HG03469 (cell line): Measurements from ENCODE around the gene S100A13.
"Not testable (repeated sequence)": the region's sequence is repeated elsewhere in the genome, so short reads cannot be mapped to it uniquely, and the experiment has no call there.

ENCODE experiments used
- ATAC-seq: cut with Tn5 transposase; IDR thresholded peaks from one replicate; pipeline ENCODE4 v1.9.1; 2021; ENCODE audit warnings: mild to moderate bottlenecking, moderate library complexity, moderate number of reproducible peaks; ENCODE audit not compliant: unreplicated experiment

The S100A13 gene

GRCh38 chr1:153649137-153649862, 22.0 kb upstream of the S100A13 start:
- ATAC-seq, result no peak

- no peak for ATAC-seq
Measured at GRCh38 chr1:153648000-153648643, 20.8 kb upstream of the S100A13 start.

- no peak for ATAC-seq
Measured at GRCh38 chr1:153647346-153647714, 20.0 kb upstream of the S100A13 start.

GRCh38 chr1:153646672-153647345, 19.5 kb upstream of the S100A13 start:
- ATAC-seq, result no peak

- ATAC-seq, result no peak
Measured at GRCh38 chr1:153643816-153644215, 16.5 kb upstream of the S100A13 start.

DNA sequence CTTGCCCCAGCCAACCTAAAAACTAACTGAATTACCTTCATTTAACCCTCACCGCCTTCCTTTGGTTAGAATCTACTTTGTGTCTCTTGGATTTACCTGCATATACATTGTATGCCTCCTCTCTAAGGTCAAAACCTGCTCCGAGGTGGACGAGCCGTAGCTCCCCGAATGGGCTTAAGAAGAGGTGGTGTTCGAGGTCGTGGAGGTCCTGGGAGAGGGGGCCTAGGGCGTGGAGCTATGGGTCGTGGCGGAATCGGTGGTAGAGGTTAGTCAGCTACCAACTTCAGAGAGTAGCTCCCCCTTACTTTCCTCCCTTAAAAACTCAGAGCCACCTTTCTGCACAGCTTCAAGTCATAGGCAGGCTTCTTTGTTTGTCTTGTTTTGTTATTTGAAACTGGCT, 15.8 kb upstream of the S100A13 start:
- ATAC-seq, result no peak

DNA sequence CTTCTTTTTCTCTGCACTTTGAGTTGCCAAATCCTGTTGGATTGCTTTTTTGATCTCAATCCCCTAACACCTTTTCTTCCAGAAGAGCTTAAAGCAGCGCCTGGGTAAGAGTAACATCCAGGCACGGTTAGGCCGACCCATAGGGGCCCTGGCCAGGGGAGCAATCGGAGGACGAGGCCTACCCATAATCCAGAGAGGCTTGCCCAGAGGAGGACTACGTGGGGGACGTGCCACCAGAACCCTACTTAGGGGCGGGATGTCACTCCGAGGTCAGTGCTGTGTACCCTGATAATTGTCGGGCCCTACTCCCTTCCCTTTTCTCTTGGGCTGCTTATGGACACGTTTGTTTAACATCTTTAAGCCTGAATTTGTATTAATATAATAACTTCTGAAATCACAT, 14.9 kb upstream of the S100A13 start:
- no peak for ATAC-seq

DNA sequence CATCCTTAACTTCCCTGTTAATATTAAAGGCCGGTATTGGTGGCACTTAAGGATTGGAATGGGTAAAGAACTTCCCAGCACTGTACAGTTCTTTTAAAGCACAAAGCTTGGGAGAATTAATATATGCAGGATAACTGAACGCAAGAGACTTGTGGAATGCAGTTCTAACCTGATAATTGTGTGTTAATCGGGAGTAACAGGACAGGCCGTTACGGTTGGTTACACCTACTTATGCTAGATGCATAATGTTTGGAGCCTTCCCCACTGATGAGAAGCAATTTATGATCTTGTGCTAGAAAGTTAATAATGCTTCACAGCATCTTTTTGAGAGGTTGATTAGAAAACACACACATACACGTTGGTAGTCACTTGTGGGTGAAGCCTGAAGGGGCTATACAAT, 13.6 kb upstream of the S100A13 start:
- ATAC-seq, result no peak

DNA sequence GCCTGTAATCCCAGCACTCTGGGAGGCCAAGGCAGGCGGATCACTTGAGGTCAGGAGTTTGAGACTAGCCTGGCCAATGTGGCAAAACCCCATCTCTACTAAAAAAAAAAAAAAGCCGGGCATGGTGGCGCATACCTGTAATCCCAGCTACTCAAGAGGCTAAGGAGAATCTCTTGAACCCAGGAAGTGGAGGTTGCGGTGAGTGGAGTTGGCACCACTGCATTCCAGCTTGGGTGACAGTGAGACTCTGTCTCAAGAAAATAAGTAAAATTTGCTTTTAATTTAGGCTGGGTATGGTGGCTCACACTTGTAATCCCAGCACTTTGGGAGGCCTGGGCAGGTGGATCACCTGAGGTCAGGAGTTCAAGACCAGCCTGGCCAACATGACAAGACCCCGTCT, 12.9 kb upstream of the S100A13 start:
- ATAC-seq, result not testable (repeated sequence)

- no peak for ATAC-seq
Measured at GRCh38 chr1:153639280-153639679, 12.0 kb upstream of the S100A13 start.

DNA sequence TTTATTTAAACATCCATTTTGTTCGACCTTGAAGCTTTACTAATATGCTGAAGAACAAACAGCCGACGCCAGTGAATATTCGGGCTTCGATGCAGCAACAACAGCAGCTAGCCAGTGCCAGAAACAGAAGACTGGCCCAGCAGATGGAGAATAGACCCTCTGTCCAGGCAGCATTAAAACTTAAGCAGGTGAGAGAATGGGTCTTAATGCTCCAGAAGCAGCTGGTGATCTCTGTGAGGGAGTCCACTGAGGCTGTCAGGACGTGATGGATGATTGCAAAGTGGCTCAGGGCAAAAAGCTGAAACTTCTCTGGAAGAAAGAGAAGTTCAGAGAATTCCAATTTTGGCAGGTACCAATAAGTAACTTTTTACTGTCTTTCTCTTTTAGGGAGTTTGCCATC, 11.0 kb upstream of the S100A13 start:
- ATAC-seq, result no peak

DNA sequence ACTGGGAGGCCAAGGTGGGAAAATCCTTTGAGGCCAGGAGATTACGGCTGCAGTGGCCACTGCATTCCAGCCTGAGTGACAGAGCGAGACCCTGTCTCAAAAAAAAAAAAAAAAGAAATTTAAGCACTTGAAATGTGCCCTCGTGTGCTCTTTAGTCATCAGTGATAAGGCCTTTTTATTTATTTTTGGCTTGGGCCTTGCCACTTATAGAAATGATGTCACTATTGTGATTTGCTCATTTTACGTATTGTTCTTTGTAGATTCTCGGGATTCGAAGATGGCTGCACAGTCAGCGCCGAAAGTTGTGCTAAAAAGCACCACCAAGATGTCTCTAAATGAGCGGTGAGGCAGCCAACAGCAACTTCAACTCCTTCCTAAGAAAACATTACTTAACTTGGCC, 9.0 kb upstream of the S100A13 start:
- ATAC-seq, result no peak

- ATAC-seq, result no peak
Measured at GRCh38 chr1:153635872-153636271, 8.6 kb upstream of the S100A13 start.

- peak; percentile 90 for ATAC-seq
Measured at GRCh38 chr1:153633754-153634665, 6.7 kb upstream of the S100A13 start, which contains the start of gene CHTOP. Gene CHTOP, plus strand, starts transcription at chr1:153634066. Its CDS starts 2,523 bp downstream, at chr1:153636589.

GRCh38 chr1:153633161-153633753, 6.0 kb upstream of the S100A13 start:
- no peak for ATAC-seq

- no peak for ATAC-seq
Measured at GRCh38 chr1:153631047-153632022, 4.0 kb upstream of the S100A13 start.

- no peak for ATAC-seq
Measured at GRCh38 chr1:153630384-153630783, 3.1 kb upstream of the S100A13 start.

DNA sequence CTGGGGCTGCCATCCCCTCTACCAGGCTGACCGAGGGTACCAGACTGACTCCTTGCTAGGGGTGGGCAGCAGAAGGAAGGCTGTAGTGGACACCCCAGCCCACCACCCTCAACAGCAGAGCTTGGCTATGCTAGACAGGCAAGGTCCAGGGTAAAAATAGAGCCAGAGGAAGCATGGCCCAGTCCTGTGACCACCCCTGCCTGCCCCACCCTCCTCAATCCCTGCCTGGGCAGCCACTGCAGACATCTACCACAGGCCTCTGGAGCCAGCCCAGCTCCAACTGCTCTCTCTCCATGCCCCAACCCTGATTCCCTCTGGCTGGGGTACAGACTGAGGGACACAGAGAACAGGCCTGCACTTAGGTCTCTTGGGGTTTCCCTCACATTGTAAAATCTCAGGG, 2.7 kb upstream of the S100A13 start:
- ATAC-seq, result no peak

DNA sequence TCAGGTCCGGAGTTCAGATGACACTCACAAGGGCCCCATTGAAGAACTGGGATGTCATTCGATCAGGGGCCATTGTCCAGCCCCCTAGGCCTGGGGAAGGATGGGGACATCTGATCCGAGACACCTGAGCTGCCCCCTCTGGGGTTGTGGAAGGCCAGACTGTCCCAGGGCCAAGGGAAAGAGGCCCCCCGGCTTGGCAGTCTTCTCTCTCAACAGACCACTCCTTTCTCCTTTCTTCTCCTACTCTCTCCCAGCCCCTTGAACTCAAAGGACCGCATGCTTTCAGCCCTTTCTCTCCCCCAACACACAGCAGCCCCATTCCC, 2.0 kb upstream of the S100A13 start:
- no peak for ATAC-seq
